ENCODE results near the gene DYNC2H1.
A peak's percentile ranks its signal among the peaks of the same experiment; 100 is the strongest.

DYNC2H1 gene

GRCh38 chr11:103108933-103109817 lies at the start of gene DYNC2H1:
TSS of gene DYNC2H1 (plus strand) at chr11:103109426. CDS start at chr11:103109575, 149 bp downstream.
- DNase-seq (ENCODE audit: low read depth in 2 of 2): peak; percentile 83 to 84

GRCh38 chr11:103061656-103062055 lies 47.6 kb upstream of the DYNC2H1 start:
- no peak for DNase-seq (ENCODE audit: low read depth in 2 of 2)

GRCh38 chr11:103067118-103067517 lies 42.1 kb upstream of the DYNC2H1 start:
- DNase-seq (ENCODE audit: low read depth in 2 of 2): no peak

GRCh38 chr11:103069367-103069766 lies 39.9 kb upstream of the DYNC2H1 start:
- no peak for DNase-seq (ENCODE audit: low read depth in 2 of 2)

GRCh38 chr11:103070142-103070541 lies 39.1 kb upstream of the DYNC2H1 start:
- DNase-seq (ENCODE audit: low read depth in 2 of 2): no peak

- no peak for DNase-seq (ENCODE audit: low read depth in 2 of 2)
Measured at GRCh38 chr11:103071008-103071407, 38.2 kb upstream of the DYNC2H1 start.

- no peak for DNase-seq (ENCODE audit: low read depth in 2 of 2)
Measured at GRCh38 chr11:103076361-103076760, 32.9 kb upstream of the DYNC2H1 start.

- DNase-seq (ENCODE audit: low read depth in 2 of 2): no peak
Measured at GRCh38 chr11:103077554-103077953, 31.7 kb upstream of the DYNC2H1 start.

- DNase-seq (ENCODE audit: low read depth in 2 of 2): no peak
Measured at GRCh38 chr11:103078710-103079109, 30.5 kb upstream of the DYNC2H1 start.

GRCh38 chr11:103079833-103080232 lies 29.4 kb upstream of the DYNC2H1 start:
- DNase-seq (ENCODE audit: low read depth in 2 of 2): no peak

- DNase-seq (ENCODE audit: low read depth in 2 of 2): no peak
Measured at GRCh38 chr11:103085758-103086365, 23.4 kb upstream of the DYNC2H1 start.

GRCh38 chr11:103086461-103086860 lies 22.8 kb upstream of the DYNC2H1 start:
- DNase-seq (ENCODE audit: low read depth in 2 of 2): no peak

- peak in 1 of 2 donors; percentile 23 for DNase-seq (ENCODE audit: low read depth in 2 of 2)
Measured at GRCh38 chr11:103091064-103091800, 18.0 kb upstream of the DYNC2H1 start.

- peak; percentile 93 to 94 for DNase-seq (ENCODE audit: low read depth in 2 of 2)
Measured at GRCh38 chr11:103091801-103092524, 17.3 kb upstream of the DYNC2H1 start, which contains the start of gene DCUN1D5. TSS of gene DCUN1D5 (minus strand) at chr11:103092160. CDS start at chr11:103091872, 288 bp downstream.

GRCh38 chr11:103097279-103097678 lies 11.9 kb upstream of the DYNC2H1 start:
- DNase-seq (ENCODE audit: low read depth in 2 of 2): no peak

GRCh38 chr11:103109818-103110388 lies 677 bp downstream of the DYNC2H1 start:
- DNase-seq (ENCODE audit: low read depth in 2 of 2): no peak

- DNase-seq (ENCODE audit: low read depth in 2 of 2): no peak
Measured at GRCh38 chr11:103110391-103110790, 1.2 kb downstream of the DYNC2H1 start.

- DNase-seq (ENCODE audit: low read depth in 2 of 2): no peak
Measured at GRCh38 chr11:103111400-103111799, 2.2 kb downstream of the DYNC2H1 start.

GRCh38 chr11:103112364-103112763 lies 3.1 kb downstream of the DYNC2H1 start:
- DNase-seq (ENCODE audit: low read depth in 2 of 2): no peak

GRCh38 chr11:103114836-103115235 lies 5.6 kb downstream of the DYNC2H1 start:
- no peak for DNase-seq (ENCODE audit: low read depth in 2 of 2)

- DNase-seq (ENCODE audit: low read depth in 2 of 2): no peak
Measured at GRCh38 chr11:103125462-103125861, 16.2 kb downstream of the DYNC2H1 start.
